GM06990 (cell line): ENCODE data around the gene GPX4.

Experiments used
- DNase-seq: peaks from one replicate; pipeline ENCODE4 v3.0.0-alpha.2; 2011; ENCODE audit not compliant: insufficient read length; ENCODE audit errors: extremely low read depth
- H3K27me3 ChIP-seq: replicated peaks from 2 replicates; pipeline ENCODE4 v1.6.0; 2011; ENCODE audit warnings: low read length; ENCODE audit not compliant: control insufficient read depth, insufficient read depth
- H3K36me3 ChIP-seq: 2 replicates; pipeline ENCODE4 v1.5.1; 2011; ENCODE audit warnings: low read length; ENCODE audit not compliant: control insufficient read depth, insufficient read depth
- H3K4me3 ChIP-seq: replicated peaks from 2 replicates; pipeline ENCODE4 v1.5.1; 2011; ENCODE audit warnings: low read depth, mild to moderate bottlenecking, control low read depth, low read length
- TF ChIP-seq, protein P1 (sequence below): IDR thresholded peaks from 2 replicates; pipeline ENCODE4 v1.5.1; 2011; ENCODE audit warnings: low read length, control low read depth, mild to moderate bottlenecking, inconsistent platforms; ENCODE audit not compliant: insufficient read depth, poor library complexity, severe bottlenecking

GPX4 gene

DNA sequence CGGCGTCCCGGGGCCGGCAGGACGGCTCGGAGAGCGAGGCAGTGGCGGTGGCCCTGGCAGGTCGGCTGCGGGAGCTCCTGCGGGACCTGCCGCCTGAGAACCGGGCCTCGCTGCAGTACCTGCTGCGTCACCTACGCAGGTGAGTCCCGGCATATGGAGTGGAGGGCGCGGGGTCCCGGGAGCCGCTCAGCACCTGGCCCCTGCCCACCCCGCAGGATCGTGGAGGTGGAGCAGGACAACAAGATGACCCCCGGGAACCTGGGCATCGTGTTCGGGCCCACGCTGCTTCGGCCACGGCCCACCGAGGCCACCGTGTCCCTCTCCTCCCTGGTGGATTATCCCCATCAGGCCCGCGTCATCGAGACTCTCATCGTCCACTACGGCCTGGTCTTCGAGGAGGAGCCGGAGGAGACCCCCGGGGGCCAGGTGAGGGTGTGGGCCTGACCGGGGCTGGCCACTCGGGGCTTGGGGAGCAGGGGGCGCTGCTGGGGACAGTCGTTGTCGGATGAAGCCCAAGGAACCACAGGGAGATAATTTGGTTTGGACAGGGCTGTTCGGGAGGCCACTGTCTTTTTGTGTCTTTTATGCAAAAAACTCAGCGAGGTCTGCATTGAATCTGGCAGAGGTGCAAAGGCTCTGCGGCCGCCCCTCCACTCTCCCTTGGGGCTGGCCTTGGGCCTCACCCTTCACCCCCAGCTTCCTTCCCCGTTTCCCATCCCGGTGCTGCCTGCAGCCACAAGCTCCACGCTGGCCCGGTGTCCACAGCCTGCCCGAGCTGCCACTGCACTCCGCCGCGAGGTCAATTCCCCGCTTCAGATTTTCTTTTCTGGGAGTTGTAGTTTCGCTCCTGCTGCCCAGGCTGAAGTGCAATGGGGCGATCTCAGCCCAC, 20.6 kb upstream of the GPX4 start:
- TF ChIP-seq, protein P1, sequence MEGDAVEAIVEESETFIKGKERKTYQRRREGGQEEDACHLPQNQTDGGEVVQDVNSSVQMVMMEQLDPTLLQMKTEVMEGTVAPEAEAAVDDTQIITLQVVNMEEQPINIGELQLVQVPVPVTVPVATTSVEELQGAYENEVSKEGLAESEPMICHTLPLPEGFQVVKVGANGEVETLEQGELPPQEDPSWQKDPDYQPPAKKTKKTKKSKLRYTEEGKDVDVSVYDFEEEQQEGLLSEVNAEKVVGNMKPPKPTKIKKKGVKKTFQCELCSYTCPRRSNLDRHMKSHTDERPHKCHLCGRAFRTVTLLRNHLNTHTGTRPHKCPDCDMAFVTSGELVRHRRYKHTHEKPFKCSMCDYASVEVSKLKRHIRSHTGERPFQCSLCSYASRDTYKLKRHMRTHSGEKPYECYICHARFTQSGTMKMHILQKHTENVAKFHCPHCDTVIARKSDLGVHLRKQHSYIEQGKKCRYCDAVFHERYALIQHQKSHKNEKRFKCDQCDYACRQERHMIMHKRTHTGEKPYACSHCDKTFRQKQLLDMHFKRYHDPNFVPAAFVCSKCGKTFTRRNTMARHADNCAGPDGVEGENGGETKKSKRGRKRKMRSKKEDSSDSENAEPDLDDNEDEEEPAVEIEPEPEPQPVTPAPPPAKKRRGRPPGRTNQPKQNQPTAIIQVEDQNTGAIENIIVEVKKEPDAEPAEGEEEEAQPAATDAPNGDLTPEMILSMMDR = no peak
- H3K36me3 ChIP-seq = peaks cover 64% of the 10 kb centered on the region

DNA sequence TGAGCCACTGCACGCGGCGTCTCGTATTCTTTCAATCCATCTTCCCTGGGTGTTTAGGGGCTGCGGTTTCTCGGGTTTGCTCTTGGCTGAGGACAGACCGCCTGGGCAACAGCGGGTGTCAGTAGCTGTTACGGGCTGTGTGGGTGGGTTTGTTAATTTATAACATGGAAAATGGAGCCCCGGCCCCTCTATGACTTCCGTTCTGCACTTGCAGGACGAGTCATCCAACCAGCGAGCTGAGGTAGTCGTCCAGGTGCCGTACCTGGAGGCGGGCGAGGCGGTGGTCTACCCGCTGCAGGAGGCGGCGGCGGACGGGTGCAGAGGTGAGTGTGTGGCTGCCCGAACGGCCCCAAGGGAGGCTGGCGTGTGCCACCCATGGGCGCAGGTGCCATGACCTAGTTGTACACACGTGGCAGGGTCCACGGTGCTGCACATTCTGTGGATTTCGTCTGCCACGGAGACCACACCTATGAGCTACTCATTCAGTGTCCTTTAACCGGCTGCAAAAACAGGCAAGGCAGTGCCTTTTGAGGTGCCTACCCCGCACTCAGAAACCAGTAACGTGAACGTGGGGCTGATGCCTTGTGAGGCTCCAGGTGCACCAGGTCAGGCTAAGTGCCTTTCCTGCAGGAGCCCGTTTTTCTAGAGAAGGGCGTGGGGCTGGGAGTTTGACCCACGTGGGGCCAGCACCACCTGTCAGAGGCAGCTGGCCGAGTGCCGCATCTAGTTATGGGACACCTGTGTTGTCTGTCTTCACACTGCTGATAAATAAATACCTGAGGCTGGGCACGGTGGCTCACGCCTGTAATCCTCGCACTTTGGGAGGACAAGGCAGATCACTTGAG, 19.5 kb upstream of the GPX4 start:
- peak; percentile 18 for DNase-seq
- TF ChIP-seq, protein P1 = no peak
- no peaks in the 10 kb centered on the region for H3K27me3 ChIP-seq
- no peak overlapping the region for H3K4me3 ChIP-seq
- H3K36me3 ChIP-seq = peaks cover 66% of the 10 kb centered on the region

More for the DNA sequence above, 20.6 kb upstream of the GPX4 start:
- Histone ChIP-seq H3K4me3 (no peak overlapping the region), H3K27me3 (no peaks in the 10 kb centered on the region)
- no peak for DNase-seq

DNA sequence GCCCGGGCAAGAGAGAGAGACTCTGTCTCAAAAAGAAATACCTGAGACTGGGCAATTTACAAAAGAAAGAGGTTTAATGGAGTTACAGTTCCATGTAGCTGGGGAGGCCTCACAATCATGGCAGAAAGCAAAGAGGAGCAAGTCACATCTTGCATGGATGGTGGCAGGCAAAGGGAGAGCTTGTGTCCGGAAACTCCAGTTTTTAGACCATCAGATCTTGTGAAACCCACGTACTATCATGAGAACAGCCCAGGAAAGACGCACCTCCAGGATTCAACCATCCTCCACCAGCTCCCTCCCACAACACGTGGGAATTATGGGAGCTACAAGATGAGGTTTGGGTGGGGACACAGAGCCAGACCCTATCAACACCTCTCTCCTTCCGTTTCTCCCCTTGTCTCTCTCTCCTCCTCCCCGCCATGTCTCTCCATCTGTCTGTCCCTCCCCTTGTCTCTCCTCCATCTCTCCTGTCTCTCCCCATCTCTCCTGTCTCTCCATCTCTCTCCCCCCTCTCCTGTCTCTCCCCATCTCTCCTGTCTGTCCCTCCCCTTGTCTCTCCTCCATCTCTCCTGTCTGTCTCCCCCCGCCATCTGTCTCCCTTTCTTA, 18.6 kb upstream of the GPX4 start:
- Histone ChIP-seq H3K27me3 (no peaks in the 10 kb centered on the region), H3K36me3 (peaks cover 59% of the 10 kb centered on the region), H3K4me3 (no peak overlapping the region)
- TF ChIP-seq, protein P1 = no peak
- DNase-seq = no peak

DNA sequence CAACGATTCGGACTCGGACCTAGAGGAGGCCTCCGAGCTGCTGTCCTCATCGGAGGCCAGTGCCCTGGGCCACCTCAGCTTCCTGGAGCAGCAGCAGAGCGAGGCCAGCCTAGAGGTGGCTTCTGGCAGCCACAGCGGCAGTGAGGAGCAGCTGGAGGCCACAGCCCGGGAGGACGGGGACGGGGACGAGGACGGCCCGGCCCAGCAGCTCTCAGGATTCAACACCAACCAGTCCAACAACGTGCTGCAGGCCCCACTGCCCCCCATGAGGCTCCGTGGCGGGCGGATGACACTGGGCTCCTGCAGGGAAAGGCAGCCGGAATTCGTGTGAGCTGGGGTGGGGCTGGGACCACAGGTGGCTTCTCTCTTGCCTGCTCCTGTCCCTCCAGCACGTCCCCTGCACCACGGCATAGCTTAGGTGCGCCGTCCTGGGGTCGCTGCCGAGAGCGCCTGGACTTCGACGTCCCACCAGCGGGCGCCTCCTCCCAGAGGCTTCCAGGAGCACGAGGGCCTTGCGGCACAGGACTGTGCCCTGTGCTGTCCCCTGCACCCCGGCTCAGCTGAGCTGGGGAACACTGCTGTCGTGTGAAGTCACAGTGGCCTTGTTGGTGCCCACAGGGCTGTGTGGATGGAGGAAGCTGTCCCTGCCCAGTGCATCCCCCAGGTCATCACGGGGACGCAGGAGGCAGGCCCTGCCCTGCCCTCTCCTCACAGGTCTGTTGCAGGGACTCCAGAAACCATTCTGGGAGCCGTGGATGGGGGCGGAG, 17.9 kb upstream of the GPX4 start:
- TF ChIP-seq, protein P1 = no peak
- DNase-seq = peak; percentile 34
- Histone ChIP-seq H3K4me3 (no peak overlapping the region), H3K27me3 (no peaks in the 10 kb centered on the region), H3K36me3 (peaks cover 52% of the 10 kb centered on the region)

DNA sequence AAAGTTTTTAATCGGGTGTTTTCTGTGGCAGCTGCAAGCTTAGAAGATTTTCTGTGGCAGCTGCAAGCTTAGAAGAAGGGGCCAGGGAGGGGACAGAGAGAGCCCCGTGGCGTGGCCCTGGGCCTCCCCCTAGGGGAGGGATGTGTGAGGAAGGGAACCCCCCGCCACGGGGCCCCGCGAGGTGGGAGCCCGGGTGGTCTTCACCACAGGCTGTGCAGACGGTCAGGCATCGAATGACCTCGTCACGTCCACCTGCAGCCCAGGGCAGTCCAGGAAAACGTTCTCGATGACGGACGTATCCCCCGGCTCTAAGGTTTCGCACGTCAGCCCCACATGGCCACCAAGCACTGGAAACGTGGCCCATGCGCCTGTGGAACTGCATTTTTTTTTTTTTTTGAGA, 17.2 kb upstream of the GPX4 start:
- TF ChIP-seq, protein P1 = no peak
- peaks cover 46% of the 10 kb centered on the region for H3K36me3 ChIP-seq
- peak; percentile 32 for DNase-seq
- no peaks in the 10 kb centered on the region for H3K27me3 ChIP-seq
- no peak overlapping the region for H3K4me3 ChIP-seq
